ENCODE data around the gene CYP1B1. TPM values are rescaled to one million over a fixed set of nuclear protein-coding genes. Genes with fewer than 3 reads are reported as not detected.

CYP1B1 gene
- total RNA-seq, 2 experiments from 2014 or later = 21.7 to 23.5 TPM

Other genes starting within 250 kb of the CYP1B1 start
- gene RMDN2, start 150.9 kb downstream of the CYP1B1 start, total RNA-seq = 1 to 10 TPM; 2.8 to 3.2 TPM